GM12878 (cell line): Measurements from ENCODE around the gene DAZ1. TPM values are rescaled to one million over a fixed set of nuclear protein-coding genes. Genes with fewer than 3 reads are reported as not detected.
"Not testable (repeated sequence)": the region's sequence is repeated elsewhere in the genome, so short reads cannot be mapped to it uniquely, and the experiment has no call there.

Experiments
- ATAC-seq: fragments of 200-7000 bp; cut with Tn5 transposase; 3 replicates; pipeline ENCODE4 v1.9.1; 2020; ENCODE audit warnings: mild to moderate bottlenecking, moderate library complexity
- Bru-seq: library from RNA; stranded (reverse); fragments of 400-500 nt; gene quantifications from one replicate; lab custom pipeline; 2021; lab: Mats Ljungman, UMichigan
- BruChase-seq, 2 experiments: library from RNA; stranded (reverse); fragments of 400-500 nt; gene quantifications; one replicate each; lab custom pipeline; 2021; lab: Mats Ljungman, UMichigan
- BruUV-seq: library from RNA; stranded (reverse); fragments of 400-500 nt; replicated peaks from 2 replicates; lab custom pipeline; 2021; lab: Mats Ljungman, UMichigan
- CTCF ChIA-PET: fragments of 300-600 bp; sonication (Branson Sonifier 250); formaldehyde crosslinking; extraction: SDS; loops from one replicate; lab custom pipeline; 2021; ENCODE audit warnings: inconsistent platforms; lab: Yijun Ruan, JAX
- POLR2A ChIA-PET: fragments of 350-600 bp; formaldehyde crosslinking; extraction: SDS; loops from one replicate; lab custom pipeline; 2021; ENCODE audit warnings: inconsistent platforms; lab: Charles Lee
- RAD21 ChIA-PET: fragments of 300-600 bp; sonication (Branson Sonifier 250); formaldehyde crosslinking; loops from one replicate; lab custom pipeline; 2023; ENCODE audit warnings: antibody characterized with exemption; ENCODE audit not compliant: unreplicated experiment; lab: Charles Lee
- SMC1A ChIA-PET: fragments of 300-600 bp; sonication (Branson Sonifier 250); formaldehyde crosslinking; loops from one replicate; lab custom pipeline; 2023; ENCODE audit not compliant: unreplicated experiment, uncharacterized antibody; lab: Charles Lee
- DNase-seq: peaks from one replicate; pipeline ENCODE4 v3.0.0-alpha.2; 2011; ENCODE audit warnings: low read depth, low spot score
- FAIRE-seq: peaks from 3 replicates; lab custom pipeline; 2011; peaks lifted over from hg19 to GRCh38; lab: Jason Lieb, UNC
- H2AFZ ChIP-seq: 2 replicates; pipeline ENCODE4 v1.6.0; 2011; ENCODE audit warnings: low read depth, low read length, control low read depth; ENCODE audit not compliant: control insufficient read depth
- H3K27ac ChIP-seq: 2 replicates; pipeline ENCODE4 v1.5.1; 2011; ENCODE audit warnings: control low read depth; ENCODE audit not compliant: control insufficient read depth, insufficient read depth
- H3K27me3 ChIP-seq, 2 experiments: replicated peaks in 1 of 2; 2 replicates each; pipeline versions ENCODE4 v1.6.0 to v1.6.1; 2011; ENCODE audit warnings: low read length in 1 of 2; ENCODE audit not compliant: control insufficient read depth in 2 of 2, insufficient read depth in 2 of 2
- H3K36me3 ChIP-seq, 2 experiments: 2 replicates each; pipeline ENCODE4 v1.5.1; 2011; ENCODE audit warnings: low read length in 1 of 2; ENCODE audit not compliant: control insufficient read depth in 2 of 2, insufficient read depth in 2 of 2
- H3K4me1 ChIP-seq: 2 replicates; pipeline ENCODE4 v1.6.1; 2011; ENCODE audit warnings: mild to moderate bottlenecking, low read length, moderate library complexity, mixed read lengths; ENCODE audit not compliant: control insufficient read depth, insufficient read depth
- H3K4me2 ChIP-seq: 2 replicates; pipeline ENCODE4 v1.6.0; 2011; ENCODE audit warnings: control low read depth; ENCODE audit not compliant: control insufficient read depth, insufficient read depth
- H3K4me3 ChIP-seq: fragments of 200-600 bp; sonication (generic); 2 replicates; pipeline ENCODE4 v1.5.1; 2016
- H3K79me2 ChIP-seq: 2 replicates; pipeline ENCODE4 v1.6.0; 2011; ENCODE audit warnings: low read length; ENCODE audit not compliant: control insufficient read depth, insufficient read depth
- H3K9ac ChIP-seq: 2 replicates; pipeline ENCODE4 v1.8.0; 2011; ENCODE audit warnings: low read length, control low read depth, mixed read lengths; ENCODE audit not compliant: control insufficient read depth, insufficient read depth
- H3K9me3 ChIP-seq: replicated peaks from 3 replicates; pipeline ENCODE4 v1.5.1; 2011; ENCODE audit warnings: mild to moderate bottlenecking, low read length; ENCODE audit not compliant: control insufficient read depth, insufficient read depth
- H4K20me1 ChIP-seq: 2 replicates; pipeline ENCODE4 v1.6.0; 2011; ENCODE audit not compliant: control insufficient read depth, insufficient read depth
- WGBS: methylation state at CpG from one replicate; pipeline ENCODE4 v1.1.6; 2016; ENCODE audit warnings: low lambda C conversion rate; ENCODE audit not compliant: insufficient replicate concordance, insufficient coverage; ENCODE audit errors: missing lambda C conversion rate; 5-methylcytosine and 5-hydroxymethylcytosine counted together
- in situ Hi-C: fragments of 300-500 bp; cut with MboI; formaldehyde crosslinking; loops from 9 replicates; pipeline ENCODE4 v1.14.3; 2018; ENCODE audit warnings: mixed read lengths
- intact Hi-C: fragments of 100-400 bp; cut with micrococcal nuclease; formaldehyde crosslinking; loops from one replicate; pipeline ENCODE4 v1.14.2; 2022; ENCODE audit not compliant: unreplicated experiment
- long read RNA-seq, 2 experiments: library from polyadenylated mRNA; unstranded; transcript quantifications; one replicate each; pipeline ENCODE4 v2.0.0, GENCODE V29; 2019 to 2020
- polyA minus RNA-seq, 3 experiments: library from RNA; depleted of rRNA, polyadenylated mRNA; stranded (reverse); fragments of >200 nt; gene quantifications; 2 replicates each; pipeline ENCODE4 v1.2.3, GENCODE V29; 2011
- polyA plus RNA-seq, 11 experiments: library from polyadenylated mRNA; depleted of rRNA in 4 of 11; unstranded in 6 of 11; stranded (reverse) in 5 of 11; fragments of >200 nt; fragmentation: Nextera tagmentation in 4 of 11; fragmentation: Illumina TruSeq in 1 of 11; extraction: Ambion mirVana in 4 of 11; extraction: Trizol in 1 of 11; gene quantifications; 1 replicate in 1 of 11; 2 replicates in 10 of 11; pipeline versions ENCODE4 v1.2.1 to v1.2.3, GENCODE V29; 2011 to 2016; ENCODE audit warnings: inconsistent platforms in 2 of 11, missing spikeins in 2 of 11, low read depth in 1 of 11
- total RNA-seq, 4 experiments: library from RNA; depleted of rRNA in 3 of 4; stranded (reverse); fragments of >200 nt in 3 of 4; fragmentation: Illumina TruSeq in 1 of 4; extraction: Trizol in 1 of 4; gene quantifications; 2 replicates each; pipeline versions ENCODE4 v1.2.1 to v1.2.3, GENCODE V29; 2013 to 2021

Gene DAZ1
- not detected in 2 replicates for total RNA-seq (2013; cell fraction: nucleolus; rRNA removed)
- not detected in 2 replicates for total RNA-seq (2014; rRNA removed)
- total RNA-seq (2014; rRNA removed; fragmentation: Illumina TruSeq; extraction: Trizol), result not detected in 2 replicates
- total RNA-seq (2021), result not detected in 2 replicates
- not detected for polyA plus RNA-seq (2011; ENCODE audit: low read depth)
- polyA plus RNA-seq (2011; rRNA removed), result not detected in 2 replicates
- polyA plus RNA-seq (2011; cell fraction: cytosol; rRNA removed), result not detected in 2 replicates
- polyA plus RNA-seq (2011; cell fraction: nucleus; rRNA removed), result not detected in 2 replicates
- not detected in 2 replicates for polyA plus RNA-seq (2012)
- not detected in 2 replicates for polyA plus RNA-seq (2014; fragmentation: Illumina TruSeq; extraction: Trizol)
- not detected for polyA plus RNA-seq (2014; fragmentation: Nextera tagmentation; extraction: Ambion mirVana)
- not detected in 2 replicates for polyA plus RNA-seq (2014; rRNA removed)
- not detected for polyA plus RNA-seq (2016; fragmentation: Nextera tagmentation; extraction: Ambion mirVana)
- polyA minus RNA-seq (2011; rRNA and poly(A)+ RNA removed), result not detected in 2 replicates
- not detected in 2 replicates for polyA minus RNA-seq (2011; cell fraction: cytosol; rRNA and poly(A)+ RNA removed)
- not detected in 2 replicates for polyA minus RNA-seq (2011; cell fraction: nucleus; rRNA and poly(A)+ RNA removed)
- Bru-seq, nascent RNA, result not detected
- not detected for BruChase-seq, experiment 1, labeled RNA remaining after a 6-hour chase
- not detected for BruChase-seq, experiment 2, labeled RNA remaining after a 2-hour chase
- long read RNA-seq, experiment 1, result 0 reads
- long read RNA-seq, experiment 2, result 0 reads

DNA sequence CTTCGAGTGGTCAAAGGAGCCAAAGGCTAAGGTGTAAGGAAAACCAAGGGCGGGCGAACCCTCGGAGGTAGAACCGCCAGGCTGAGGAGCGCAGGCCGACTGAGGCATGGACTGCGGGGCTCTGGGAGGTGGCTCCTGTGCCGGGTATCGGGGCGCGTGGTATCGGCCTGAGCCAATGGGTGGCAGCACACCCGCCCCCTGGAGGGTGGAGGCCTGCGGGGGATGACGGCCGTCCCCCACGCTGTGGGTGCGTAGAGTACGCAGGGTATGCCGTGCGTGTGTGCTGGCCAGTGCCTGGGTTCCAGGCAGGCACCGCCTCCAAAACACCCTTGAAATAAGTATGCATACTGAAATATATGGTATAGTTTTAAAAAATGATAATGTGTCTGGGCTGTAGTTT, at the start of gene DAZ1:
TSS of gene DAZ1 (minus strand) at position 101 of the 400 bp plus-strand sequence. CDS start 208 bp downstream, outside the sequence.
- H3K27ac ChIP-seq, FAIRE-seq, H3K79me2 ChIP-seq, intact Hi-C loops, H3K9me3 ChIP-seq, CTCF ChIA-PET, ATAC-seq, DNase-seq, H2AFZ ChIP-seq, H3K4me1 ChIP-seq, H3K4me2 ChIP-seq, H3K36me3 ChIP-seq, H3K4me3 ChIP-seq, H3K9ac ChIP-seq, POLR2A ChIA-PET, in situ Hi-C loops, H3K27me3 ChIP-seq, SMC1A ChIA-PET, RAD21 ChIA-PET, BruUV-seq, H4K20me1 ChIP-seq: not testable (repeated sequence)
- no CpG with 5 or more reads among the region's 23 CpGs for WGBS

DNA sequence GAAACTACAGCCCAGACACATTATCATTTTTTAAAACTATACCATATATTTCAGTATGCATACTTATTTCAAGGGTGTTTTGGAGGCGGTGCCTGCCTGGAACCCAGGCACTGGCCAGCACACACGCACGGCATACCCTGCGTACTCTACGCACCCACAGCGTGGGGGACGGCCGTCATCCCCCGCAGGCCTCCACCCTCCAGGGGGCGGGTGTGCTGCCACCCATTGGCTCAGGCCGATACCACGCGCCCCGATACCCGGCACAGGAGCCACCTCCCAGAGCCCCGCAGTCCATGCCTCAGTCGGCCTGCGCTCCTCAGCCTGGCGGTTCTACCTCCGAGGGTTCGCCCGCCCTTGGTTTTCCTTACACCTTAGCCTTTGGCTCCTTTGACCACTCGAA, 20.4 kb upstream of the DAZ1 start, which contains the start of gene DAZ2:
TSS of gene DAZ2 (plus strand) at position 301 of the 400 bp plus-strand sequence. CDS start 208 bp downstream, outside the sequence.
- SMC1A ChIA-PET, FAIRE-seq: not testable (repeated sequence)

DNA sequence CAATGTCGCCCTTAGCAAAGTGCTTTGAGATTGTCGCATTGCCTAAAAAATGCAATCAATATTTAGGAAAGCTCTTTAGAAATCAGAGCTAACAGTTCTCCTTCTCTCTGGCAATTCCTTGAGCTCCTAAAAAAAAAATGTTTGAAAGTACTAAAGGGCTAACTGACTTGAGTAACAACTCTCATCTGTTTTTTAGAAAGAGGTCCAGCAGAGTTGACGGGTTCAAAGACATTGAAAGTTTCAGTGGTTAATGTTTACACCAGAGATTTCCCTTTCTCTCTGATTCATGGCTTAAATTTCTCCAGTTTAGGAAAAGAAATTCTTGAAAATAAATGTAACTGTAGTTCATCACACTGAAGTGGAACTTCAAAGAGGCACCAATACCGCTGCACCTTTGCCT, 11.9 kb upstream of the DAZ1 start:
- H3K4me3 ChIP-seq, intact Hi-C loops, H3K27me3 ChIP-seq, SMC1A ChIA-PET, H3K9ac ChIP-seq, DNase-seq, RAD21 ChIA-PET, in situ Hi-C loops, H3K4me1 ChIP-seq, CTCF ChIA-PET, BruUV-seq, H4K20me1 ChIP-seq, POLR2A ChIA-PET, ATAC-seq, H3K27ac ChIP-seq, H3K36me3 ChIP-seq, H3K79me2 ChIP-seq, H3K4me2 ChIP-seq, H3K9me3 ChIP-seq, FAIRE-seq, H2AFZ ChIP-seq: not testable (repeated sequence)
- no CpG with 5 or more reads among the region's 4 CpGs for WGBS

More for the DNA sequence above, 20.4 kb upstream of the DAZ1 start, which contains the start of gene DAZ2:
- H3K4me2 ChIP-seq, H2AFZ ChIP-seq, H3K27me3 ChIP-seq, H3K4me1 ChIP-seq, ATAC-seq, intact Hi-C loops, H3K27ac ChIP-seq, RAD21 ChIA-PET, H3K9me3 ChIP-seq, POLR2A ChIA-PET, H4K20me1 ChIP-seq, H3K79me2 ChIP-seq, DNase-seq, H3K9ac ChIP-seq, H3K36me3 ChIP-seq, CTCF ChIA-PET, BruUV-seq, in situ Hi-C loops, H3K4me3 ChIP-seq: not testable (repeated sequence)
- no CpG with 5 or more reads among the region's 23 CpGs for WGBS
